RWPE2 (cell line): Measurements from ENCODE around the gene KCTD3.

Experiments
- ATAC-seq: fragments of 200-7000 bp; cut with Tn5 transposase; 3 replicates; pipeline ENCODE4 v1.9.1; 2021; ENCODE audit warnings: low read depth
- DNase-seq: peaks from one replicate; pipeline ENCODE4 v3.0.0-alpha.2; 2020; ENCODE audit warnings: low spot score
- H3K27ac ChIP-seq: fragments of 450-650 bp; 2 replicates; pipeline ENCODE4 v1.5.1; 2017; ENCODE audit warnings: mild to moderate bottlenecking; ENCODE audit not compliant: poor library complexity, severe bottlenecking
- H3K27me3 ChIP-seq: fragments of 250-450 bp; sonication (Bioruptor Pico); 2 replicates; pipeline ENCODE4 v1.5.1; 2021; ENCODE audit warnings: mild to moderate bottlenecking, moderate library complexity; ENCODE audit not compliant: insufficient read depth, poor library complexity, severe bottlenecking
- H3K36me3 ChIP-seq: fragments of 250-450 bp; sonication (Bioruptor Pico); 2 replicates; pipeline ENCODE4 v1.5.1; 2020; ENCODE audit warnings: low read depth, mild to moderate bottlenecking, moderate library complexity
- H3K4me1 ChIP-seq: fragments of 250-450 bp; sonication (Bioruptor Pico); 2 replicates; pipeline ENCODE4 v1.5.1; 2021; ENCODE audit warnings: mild to moderate bottlenecking, moderate library complexity; ENCODE audit not compliant: insufficient read depth, poor library complexity, severe bottlenecking
- H3K4me3 ChIP-seq: fragments of 250-450 bp; sonication (Bioruptor Pico); 2 replicates; pipeline ENCODE4 v1.5.1; 2021; ENCODE audit warnings: mild to moderate bottlenecking, moderate library complexity; ENCODE audit not compliant: severe bottlenecking
- H3K9me3 ChIP-seq: fragments of 250-450 bp; sonication (Bioruptor Pico); 2 replicates; pipeline ENCODE4 v1.5.1; 2021; ENCODE audit warnings: mild to moderate bottlenecking, moderate library complexity; ENCODE audit not compliant: severe bottlenecking
- TF ChIP-seq, protein P1 (sequence below): fragments of 450-650 bp; IDR thresholded peaks from one replicate; pipeline ENCODE4 v1.5.1; 2017; ENCODE audit warnings: mild to moderate bottlenecking, moderate library complexity; ENCODE audit not compliant: poor library complexity, severe bottlenecking

Gene KCTD3

DNA sequence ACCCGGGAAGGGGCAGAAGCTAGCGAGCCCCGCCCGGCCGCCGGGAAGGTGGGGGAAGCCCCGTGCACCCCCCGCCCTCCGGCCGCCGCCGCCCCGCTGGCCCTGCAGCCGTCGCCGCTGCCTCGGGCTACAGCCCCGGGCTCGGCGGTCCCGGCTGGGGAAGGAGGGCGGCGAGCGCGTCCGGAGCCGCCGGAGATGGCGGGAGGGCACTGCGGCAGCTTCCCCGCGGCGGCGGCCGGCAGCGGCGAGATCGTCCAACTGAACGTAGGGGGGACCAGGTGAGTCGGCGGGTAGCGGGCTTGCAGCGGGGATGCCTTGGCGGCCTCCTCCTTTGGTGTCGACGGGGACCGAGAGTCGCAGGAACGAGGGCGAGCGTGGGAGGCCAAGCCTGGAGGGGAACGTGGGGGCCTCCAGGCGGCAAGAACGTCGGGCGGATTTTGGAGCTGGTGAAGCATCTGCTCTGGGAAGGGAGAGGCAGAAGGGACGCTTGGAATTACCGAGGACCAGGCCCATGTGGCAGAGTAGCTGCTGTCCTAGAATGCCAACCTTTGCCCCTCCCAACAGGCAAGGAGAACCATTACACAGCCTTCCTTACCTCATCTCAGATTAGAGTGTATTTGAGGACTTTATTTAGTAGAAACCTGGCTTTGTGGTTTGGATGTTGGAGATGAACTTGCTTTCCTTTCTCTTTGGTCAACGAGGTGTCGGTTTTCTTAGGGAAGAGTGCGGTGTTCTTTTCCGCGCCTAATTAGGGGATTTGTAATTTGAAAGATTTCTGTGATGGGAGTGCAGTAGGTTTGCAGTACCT is 591 bp downstream of the KCTD3 start:
- peak overlapping the region; percentile 86 for H3K27ac ChIP-seq
- no peaks in the 10 kb centered on the region for H3K36me3 ChIP-seq
- H3K4me1 ChIP-seq: peaks cover 6% of the 10 kb centered on the region
- no peaks in the 10 kb centered on the region for H3K27me3 ChIP-seq
- peak overlapping the region; percentile 71 for H3K4me3 ChIP-seq
- TF ChIP-seq, protein P1, sequence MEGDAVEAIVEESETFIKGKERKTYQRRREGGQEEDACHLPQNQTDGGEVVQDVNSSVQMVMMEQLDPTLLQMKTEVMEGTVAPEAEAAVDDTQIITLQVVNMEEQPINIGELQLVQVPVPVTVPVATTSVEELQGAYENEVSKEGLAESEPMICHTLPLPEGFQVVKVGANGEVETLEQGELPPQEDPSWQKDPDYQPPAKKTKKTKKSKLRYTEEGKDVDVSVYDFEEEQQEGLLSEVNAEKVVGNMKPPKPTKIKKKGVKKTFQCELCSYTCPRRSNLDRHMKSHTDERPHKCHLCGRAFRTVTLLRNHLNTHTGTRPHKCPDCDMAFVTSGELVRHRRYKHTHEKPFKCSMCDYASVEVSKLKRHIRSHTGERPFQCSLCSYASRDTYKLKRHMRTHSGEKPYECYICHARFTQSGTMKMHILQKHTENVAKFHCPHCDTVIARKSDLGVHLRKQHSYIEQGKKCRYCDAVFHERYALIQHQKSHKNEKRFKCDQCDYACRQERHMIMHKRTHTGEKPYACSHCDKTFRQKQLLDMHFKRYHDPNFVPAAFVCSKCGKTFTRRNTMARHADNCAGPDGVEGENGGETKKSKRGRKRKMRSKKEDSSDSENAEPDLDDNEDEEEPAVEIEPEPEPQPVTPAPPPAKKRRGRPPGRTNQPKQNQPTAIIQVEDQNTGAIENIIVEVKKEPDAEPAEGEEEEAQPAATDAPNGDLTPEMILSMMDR: no peak
- H3K9me3 ChIP-seq: no peaks in the 10 kb centered on the region
- peak; percentile 77 for ATAC-seq
- DNase-seq: no peak

GRCh38 chr1:215568299-215568692 is 1.2 kb downstream of the KCTD3 start:
- no peaks in the 10 kb centered on the region for H3K27me3 ChIP-seq
- H3K4me3 ChIP-seq: peak overlapping the region; percentile 71
- peak overlapping the region; percentile 86 for H3K27ac ChIP-seq
- ATAC-seq (peak; percentile 28), DNase-seq (no peak)
- no peaks in the 10 kb centered on the region for H3K9me3 ChIP-seq
- peaks cover 6% of the 10 kb centered on the region for H3K4me1 ChIP-seq
- TF ChIP-seq, protein P1: no peak
- H3K36me3 ChIP-seq: no peaks in the 10 kb centered on the region

DNA sequence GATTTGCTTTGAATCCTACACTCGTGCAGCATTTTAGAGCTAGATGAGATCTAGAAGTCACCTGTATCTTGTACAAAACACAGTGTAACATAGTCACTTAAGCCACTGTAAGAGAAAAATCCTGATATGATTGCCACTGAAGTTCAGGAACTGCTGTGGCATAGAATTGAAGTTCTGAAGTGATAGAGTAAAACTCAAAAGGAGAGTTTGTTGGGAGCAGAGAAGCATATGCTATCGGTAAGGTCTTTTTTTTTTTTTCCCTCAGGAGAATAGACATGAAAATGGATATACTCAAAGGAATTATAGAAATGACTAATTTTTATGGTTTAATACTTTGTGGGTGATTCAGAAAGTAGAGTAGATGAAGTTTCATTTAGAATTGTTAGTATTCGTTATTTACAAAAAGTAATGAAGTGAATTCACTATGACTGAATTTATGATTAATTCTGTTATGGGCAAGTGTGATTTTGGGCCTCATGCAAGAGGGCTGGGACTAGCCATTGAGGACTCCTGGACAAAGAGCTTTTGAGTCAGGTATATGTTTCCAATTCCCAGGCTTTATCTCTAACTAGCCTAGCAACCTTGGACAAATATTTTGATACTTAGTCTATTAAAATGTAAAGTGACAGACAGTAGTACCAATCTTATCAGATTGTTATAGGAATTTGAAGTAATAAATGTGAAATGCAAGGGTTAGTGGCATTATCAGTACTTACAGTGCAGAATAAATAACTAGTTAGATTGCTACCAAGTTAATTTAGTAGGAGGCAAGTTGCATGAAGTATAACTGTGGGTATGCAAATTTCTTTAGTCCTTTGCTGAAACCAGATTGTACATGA is 3.1 kb downstream of the KCTD3 start:
- peak overlapping the region; percentile 86 for H3K27ac ChIP-seq
- DNase-seq (no peak), ATAC-seq (no peak)
- no peak overlapping the region for H3K4me3 ChIP-seq
- TF ChIP-seq, protein P1: no peak
- no peaks in the 10 kb centered on the region for H3K36me3 ChIP-seq
- H3K9me3 ChIP-seq: no peaks in the 10 kb centered on the region
- H3K4me1 ChIP-seq: peaks cover 6% of the 10 kb centered on the region
- no peaks in the 10 kb centered on the region for H3K27me3 ChIP-seq

DNA sequence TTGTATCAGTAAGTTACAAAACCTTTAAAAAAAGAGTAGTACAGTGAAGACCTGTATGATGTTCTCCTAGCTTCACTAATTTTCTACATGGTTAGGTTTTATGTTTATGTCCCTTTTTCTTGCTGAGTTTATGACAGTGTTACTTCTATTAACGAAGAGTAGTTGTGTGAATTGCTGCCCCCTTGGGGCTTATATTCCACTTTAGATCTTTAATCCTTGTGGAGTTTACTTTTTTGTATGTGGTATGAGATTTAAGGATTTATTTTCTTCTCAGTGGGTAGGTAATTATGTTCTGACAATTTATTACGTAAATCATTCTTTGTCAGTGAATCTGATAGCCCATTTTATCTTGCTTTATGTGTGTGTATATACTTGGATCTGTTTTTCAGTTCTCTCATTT is 14.8 kb downstream of the KCTD3 start:
- Histone ChIP-seq H3K9me3 (no peaks in the 10 kb centered on the region), H3K4me3 (no peak overlapping the region), H3K27me3 (no peaks in the 10 kb centered on the region), H3K4me1 (peaks cover 12% of the 10 kb centered on the region), H3K27ac (no peak overlapping the region), H3K36me3 (peaks cover 15% of the 10 kb centered on the region)
- ATAC-seq: no peak
- TF ChIP-seq, protein P1: no peak
- no peak for DNase-seq
